DND-41 (cell line): Measurements from ENCODE around the gene TUT4.

Source experiments
- EZH2 ChIP-seq: IDR thresholded peaks from 3 replicates; pipeline ENCODE4 v1.6.1; 2012; ENCODE audit warnings: borderline replicate concordance, low read depth, mild to moderate bottlenecking, moderate library complexity, low read length, inconsistent platforms; ENCODE audit not compliant: severe bottlenecking
- TF ChIP-seq, protein P1 (sequence below): IDR thresholded peaks from 2 replicates; pipeline ENCODE4 v1.5.1; 2012; ENCODE audit warnings: borderline replicate concordance, low read length, moderate library complexity, mild to moderate bottlenecking; ENCODE audit not compliant: poor library complexity, severe bottlenecking; ENCODE audit errors: extremely low read depth

DNA sequence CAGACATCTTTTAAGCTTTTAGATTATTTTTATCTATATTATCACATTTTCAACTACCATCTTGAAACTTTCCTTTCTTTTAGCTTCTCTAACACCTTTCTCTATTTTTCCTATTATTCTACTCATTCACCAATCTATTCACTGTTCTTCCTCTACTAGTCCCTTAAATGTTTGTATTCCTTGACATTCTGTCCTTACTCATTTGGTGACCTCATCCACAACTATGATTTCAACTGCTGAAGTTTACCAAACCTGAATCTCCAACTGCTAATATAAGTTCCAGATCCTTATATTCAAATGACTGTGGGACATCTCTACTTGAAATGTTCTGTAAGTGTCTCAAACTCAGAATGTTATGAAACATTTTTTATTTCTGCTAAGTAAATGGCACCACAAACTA, 49.2 kb downstream of the TUT4 start:
- TF ChIP-seq, protein P1, sequence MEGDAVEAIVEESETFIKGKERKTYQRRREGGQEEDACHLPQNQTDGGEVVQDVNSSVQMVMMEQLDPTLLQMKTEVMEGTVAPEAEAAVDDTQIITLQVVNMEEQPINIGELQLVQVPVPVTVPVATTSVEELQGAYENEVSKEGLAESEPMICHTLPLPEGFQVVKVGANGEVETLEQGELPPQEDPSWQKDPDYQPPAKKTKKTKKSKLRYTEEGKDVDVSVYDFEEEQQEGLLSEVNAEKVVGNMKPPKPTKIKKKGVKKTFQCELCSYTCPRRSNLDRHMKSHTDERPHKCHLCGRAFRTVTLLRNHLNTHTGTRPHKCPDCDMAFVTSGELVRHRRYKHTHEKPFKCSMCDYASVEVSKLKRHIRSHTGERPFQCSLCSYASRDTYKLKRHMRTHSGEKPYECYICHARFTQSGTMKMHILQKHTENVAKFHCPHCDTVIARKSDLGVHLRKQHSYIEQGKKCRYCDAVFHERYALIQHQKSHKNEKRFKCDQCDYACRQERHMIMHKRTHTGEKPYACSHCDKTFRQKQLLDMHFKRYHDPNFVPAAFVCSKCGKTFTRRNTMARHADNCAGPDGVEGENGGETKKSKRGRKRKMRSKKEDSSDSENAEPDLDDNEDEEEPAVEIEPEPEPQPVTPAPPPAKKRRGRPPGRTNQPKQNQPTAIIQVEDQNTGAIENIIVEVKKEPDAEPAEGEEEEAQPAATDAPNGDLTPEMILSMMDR, result no peak
- TF ChIP-seq EZH2, result no peak
